Measurements from ENCODE around the gene EFCAB6.

Gene EFCAB6

DNA sequence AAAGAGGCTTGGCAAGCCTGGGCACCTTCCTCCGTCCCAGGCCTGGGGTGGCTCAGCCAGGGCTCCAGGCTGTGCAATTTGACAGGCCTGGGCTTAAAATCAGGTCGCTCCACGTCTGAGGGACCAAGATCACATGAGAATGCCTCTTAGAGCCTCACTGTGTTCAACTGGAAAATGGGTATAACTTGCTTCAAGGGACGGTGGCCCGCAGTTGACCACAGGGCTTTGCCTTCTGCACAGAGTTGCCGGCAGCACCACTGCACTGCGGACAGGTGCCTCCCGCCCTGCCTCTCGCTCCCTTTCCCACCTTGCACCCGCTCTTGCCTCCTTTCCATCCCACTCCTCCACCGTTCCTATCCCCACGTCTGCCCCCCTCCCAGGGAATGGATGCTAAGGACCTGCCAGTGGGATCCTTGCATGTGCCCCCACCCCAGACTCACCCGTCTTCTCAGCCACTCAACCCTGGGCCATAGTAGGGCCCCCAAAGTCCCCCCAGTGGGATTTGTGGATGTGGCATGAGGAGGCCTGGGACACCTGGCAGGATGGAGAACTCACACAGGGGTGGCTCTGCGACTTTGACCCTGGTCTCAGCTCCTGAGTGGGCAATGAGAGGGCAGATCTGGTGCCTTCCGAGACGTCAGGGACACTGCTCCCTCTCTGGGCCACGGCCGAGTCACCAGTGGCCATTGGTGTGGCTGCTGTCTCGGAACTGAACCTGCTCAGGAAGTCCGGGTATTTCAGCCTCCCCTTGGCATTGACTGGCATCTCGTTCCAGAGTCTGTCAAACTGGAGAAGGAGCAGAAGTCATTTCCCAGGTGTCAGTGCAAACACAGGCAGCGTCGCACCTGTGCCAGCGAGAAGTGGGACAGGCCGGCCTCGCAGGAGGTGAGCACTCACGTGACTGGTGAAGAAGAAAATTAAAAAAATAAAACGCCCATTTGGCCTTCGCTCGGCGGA is 272.3 kb downstream of the EFCAB6 start:
- DNase-seq = no peak

GRCh38 chr22:43537019-43537585 is 275.0 kb downstream of the EFCAB6 start:
- DNase-seq = no peak

DNA sequence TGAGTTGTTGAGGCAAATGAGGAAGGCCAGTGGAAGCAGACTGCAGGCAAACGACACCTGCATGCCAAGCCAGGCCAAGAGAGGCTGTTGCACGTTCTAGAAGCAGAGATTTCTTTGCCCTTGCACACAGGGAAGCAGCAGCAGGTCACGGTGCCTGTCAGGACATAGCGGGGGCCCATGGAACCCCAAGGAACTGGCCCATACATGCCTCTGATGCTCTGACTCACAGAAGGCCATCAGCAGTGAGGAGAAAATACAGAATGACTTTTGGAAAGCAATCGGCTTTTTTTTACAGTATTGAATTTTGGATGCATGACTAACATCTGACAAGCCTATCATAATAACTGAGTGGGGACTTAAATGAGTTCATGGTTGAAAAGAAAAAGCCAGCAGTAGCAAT is 276.4 kb downstream of the EFCAB6 start:
- DNase-seq = no peak

GRCh38 chr22:43535336-43535735 is 276.8 kb downstream of the EFCAB6 start:
- no peak for DNase-seq

GRCh38 chr22:43534916-43535315 is 277.2 kb downstream of the EFCAB6 start:
- DNase-seq = peak; percentile 26

GRCh38 chr22:43533656-43534428 is 278.3 kb downstream of the EFCAB6 start:
- DNase-seq = no peak

DNA sequence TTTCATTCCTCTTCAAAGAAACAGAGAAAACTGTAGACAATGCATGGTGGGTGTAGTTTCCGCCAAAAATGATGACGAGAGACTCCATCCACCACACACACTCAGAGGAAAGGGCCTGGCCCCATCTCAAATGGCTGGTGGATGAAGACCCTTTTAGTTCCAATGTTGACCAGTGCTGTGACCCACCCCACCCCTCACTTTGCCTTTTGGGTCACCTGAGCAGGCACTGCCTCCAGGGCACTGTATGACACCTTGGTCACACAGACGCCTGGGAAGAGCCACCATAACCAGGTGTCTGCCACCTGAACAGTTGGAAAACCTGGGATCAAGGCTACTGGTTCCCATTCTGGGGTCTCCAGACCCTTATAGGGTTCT is 279.0 kb downstream of the EFCAB6 start:
- no peak for DNase-seq

DNA sequence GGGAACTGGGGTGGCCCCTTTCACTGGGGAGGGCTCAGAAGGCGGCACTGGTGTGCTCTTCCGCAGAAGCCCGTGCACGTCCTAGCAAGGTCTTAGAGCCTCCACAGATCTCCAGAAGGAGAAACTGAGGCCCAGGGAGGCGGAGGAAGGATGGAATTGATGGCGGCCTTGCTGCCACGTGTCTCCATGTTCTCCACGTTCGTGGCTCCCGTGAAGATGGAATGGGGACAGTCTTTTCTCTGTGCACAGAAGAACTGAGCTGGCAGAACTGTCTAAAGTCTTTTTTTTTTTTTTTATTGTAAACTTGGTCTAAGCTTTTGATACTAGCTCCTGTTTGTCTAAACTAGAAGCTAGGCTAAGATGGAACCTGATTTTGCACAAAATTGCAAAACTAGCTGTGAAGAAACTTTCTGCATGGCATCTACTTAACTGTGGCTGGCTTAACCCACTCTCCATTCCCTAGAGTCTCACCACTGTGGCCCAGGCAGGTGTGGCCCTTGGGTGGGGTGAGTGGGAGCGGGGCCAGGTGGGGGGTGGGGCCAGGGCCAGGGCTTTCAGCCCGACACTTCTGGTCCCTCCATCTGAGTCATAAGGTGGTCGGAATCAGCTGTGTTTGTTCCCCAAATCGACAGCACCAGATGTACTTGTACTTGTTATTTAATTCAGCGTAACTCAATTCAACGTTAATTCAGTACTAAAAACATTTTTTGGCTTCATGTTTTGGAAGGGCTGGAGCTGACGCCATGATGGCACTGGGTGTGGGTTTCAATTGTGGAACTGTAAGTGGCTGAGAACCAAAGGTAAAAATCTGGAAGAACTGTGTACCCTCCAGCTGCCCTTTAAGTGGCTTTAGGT is 279.6 kb downstream of the EFCAB6 start:
- peak; percentile 18 for DNase-seq

DNA sequence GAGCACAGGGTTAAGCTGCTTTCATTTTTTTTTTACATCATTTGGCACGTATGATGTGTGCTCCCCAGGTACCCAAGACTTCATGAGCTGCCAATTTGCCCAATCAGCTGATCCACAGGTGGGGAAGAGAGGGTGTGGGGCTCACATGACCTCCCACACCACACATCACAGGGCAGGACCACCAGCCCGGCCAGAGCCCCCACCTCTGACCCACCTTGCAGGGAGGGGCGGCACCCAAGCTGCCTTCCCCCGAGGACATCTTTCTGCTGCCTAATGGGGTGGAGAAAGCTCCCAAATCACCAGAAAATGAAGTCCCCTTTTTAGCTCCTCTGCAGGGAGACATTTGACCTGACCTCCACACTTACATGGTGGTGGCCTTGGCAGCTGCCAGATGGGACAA is 280.5 kb downstream of the EFCAB6 start:
- peak; percentile 30 for DNase-seq

GRCh38 chr22:43530349-43531201 is 281.5 kb downstream of the EFCAB6 start:
- peak; percentile 22 for DNase-seq

DNA sequence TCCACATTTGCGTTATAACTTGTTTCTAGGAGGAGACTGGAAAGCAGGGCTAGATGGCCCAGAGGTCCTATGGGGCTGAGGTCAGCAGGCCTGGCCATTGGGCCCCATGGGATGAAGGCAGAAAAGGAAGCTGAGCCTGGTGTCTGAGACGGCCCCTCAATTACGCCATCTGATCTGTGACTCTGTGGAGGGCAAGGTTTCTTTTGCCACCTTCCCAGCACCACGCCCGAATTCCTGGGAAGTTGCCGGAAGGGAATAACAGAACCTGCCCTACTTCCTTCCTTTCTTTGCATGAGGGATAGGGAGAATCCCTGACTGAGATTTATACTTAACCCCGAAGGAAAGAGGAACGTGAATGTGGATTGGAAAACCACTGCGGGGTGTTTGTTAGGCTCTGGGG is 282.2 kb downstream of the EFCAB6 start:
- DNase-seq = peak; percentile 6

DNA sequence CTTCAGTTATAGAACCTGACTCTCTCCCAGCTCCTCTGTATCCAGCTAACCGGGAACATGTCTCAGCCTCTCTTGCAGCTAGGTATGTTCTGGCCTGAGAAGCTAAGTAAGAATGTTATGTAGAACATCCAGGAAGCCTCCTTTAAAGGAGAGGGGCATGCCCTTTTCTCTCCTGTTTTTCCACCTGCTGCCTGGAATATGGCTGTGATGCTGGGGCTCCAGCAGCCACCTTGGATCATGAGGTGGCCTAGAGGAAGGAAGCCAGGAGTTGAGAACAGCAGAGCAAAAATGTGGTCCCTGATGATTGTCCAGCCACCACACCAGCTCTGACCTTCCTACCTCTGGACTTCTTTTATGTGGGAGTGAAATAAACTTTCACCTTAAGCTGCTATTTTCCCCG is 282.6 kb downstream of the EFCAB6 start:
- DNase-seq = peak; percentile 6

DNA sequence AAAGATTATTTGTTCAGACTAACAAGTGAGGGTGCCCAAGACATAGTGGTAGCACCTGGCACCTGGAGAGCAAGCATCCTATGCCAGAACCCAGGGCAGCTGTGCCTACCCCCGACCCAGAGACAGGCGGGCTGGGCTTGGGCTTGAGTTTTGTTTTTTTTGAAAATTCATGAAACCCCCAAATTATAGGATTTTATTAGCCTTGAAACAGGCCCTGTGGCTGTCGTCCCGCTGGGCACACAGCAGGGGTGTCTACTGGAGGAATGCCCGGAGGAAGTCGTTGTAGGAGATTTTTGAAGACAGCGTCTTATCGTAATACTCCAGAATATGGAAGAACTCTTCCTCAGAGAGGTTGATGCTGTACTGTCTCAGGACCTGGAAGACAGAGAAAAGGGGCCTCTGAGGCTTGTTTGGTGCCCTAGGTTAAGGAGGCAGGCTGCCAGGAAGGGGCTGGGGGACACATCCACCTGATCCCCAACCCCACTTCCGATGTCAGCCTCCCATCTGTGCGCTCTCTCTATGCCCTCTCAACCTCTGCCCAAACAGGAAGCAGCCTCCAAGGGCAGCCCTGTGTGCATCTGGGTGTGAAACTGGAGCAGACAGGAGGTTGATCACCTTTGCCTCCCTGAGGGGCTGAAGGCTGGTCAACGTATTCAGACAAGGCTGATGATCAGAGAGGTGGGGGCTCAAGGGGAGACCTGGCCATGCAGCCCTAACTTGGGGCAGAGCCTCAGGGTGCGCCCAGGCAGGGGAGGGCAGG is 283.3 kb downstream of the EFCAB6 start:
- DNase-seq = peak; percentile 22

DNA sequence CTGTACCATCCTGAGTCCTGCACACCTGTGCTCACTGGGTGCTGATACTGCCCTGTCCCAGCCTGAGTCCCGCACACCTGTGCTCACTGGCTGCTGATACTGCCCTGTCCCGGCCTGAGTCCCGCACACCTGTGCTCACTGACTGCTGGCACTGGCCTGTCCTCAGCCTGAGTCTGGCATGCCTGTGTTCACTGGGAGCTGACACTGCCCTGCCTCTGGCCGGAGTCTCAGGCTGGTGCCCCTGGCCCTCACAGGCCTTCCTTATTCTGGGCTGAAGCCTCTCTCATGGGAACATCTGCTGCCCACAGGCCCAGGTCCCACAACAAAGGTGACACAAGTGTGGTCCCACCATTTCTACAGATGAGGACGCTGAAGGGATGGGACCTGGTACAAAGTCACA is 285.2 kb downstream of the EFCAB6 start:
- DNase-seq = peak; percentile 23

GRCh38 chr22:43526117-43526655 is 285.9 kb downstream of the EFCAB6 start:
- DNase-seq = peak; percentile 22

DNA sequence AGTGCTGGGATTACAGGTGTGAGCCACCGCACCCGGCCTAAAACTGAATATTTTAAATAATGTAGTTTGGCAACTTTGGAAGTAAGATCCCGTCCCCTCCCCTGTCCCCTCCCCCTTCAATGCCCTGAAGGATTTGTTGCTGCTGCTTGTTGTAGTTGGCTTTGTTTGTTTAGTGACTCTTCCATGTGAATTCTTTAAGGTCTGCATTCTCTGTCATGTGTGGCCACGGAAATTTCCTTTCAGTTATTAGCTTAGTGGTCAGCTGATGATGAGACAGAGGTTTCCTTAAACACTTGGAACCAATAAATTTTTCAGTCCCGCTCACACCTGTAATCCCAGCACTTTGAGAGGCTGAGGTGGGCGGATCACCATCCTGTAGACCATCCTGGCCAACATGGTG is 290.4 kb downstream of the EFCAB6 start:
- DNase-seq = no peak

GRCh38 chr22:43520632-43521039 is 291.5 kb downstream of the EFCAB6 start:
- DNase-seq = no peak

DNA sequence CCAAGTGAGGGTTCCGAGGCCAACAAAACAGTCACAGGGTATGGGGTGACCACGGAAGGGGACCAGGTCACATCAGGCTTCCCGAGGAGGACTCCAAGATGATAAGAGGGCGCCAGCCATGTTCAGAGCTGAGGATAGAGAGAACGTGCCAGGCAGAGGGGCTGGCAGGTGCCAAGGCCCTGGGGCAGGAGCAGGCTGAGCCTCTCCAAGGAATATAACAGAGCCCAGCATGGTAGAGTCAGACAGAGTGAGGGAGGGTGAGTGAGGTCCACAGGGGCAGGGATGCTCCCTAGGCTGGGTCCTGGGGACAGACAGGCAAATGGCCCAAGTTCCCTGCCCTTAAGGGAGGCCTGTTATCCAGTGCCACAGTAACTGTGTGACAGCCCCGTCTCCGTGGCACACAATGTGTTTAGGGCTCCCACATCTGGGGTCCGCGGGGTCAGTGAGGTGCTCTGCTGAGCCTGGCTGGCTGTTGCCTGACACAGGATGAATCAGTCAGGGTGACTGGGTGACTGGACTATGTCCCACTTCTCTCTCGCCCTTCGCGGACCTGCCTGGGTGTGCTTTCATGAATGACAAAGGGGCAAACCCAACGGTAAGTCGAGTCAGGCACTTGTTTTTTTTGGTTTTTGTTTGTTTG is 295.0 kb downstream of the EFCAB6 start:
- no peak for DNase-seq

- DNase-seq = no peak
These were observed 295.7 kb downstream of the EFCAB6 start for GRCh38 chr22:43516386-43516785.

- no peak for DNase-seq
These were observed 296.2 kb downstream of the EFCAB6 start for GRCh38 chr22:43515902-43516301.
